ENCODE results near the gene TTPAL. TPM values are rescaled to one million over a fixed set of nuclear protein-coding genes. Genes with fewer than 3 reads are reported as not detected.

TTPAL gene
- total RNA-seq, 1 donor from 2014 or later, result 16.5 TPM

DNA sequence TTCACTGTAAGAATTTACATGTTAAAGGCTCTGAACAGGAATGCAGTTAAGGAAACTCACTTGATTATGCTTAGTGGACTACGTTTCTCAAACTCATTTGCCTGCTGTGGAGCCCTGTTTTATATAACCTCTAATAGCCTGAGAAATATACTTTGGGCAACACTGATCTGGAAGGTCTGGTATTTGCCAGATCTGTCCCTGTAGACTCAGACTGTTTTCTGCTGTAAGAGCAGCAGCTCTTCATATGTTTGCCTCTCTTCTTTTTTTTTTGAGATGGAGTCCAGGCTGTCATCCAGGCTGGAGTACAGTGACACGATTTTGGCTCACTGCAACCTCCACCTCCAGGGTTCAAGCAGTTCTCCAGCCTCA lies 10.1 kb downstream of the TTPAL start:
- H3K36me3 Mint-ChIP-seq (ENCODE audit: low read depth), result peaks cover 33% of the 10 kb centered on the region
- DNase-seq (ENCODE audit: low spot score), result no peak
- H3K27ac Mint-ChIP-seq (ENCODE audit: unreplicated experiment), result no peak overlapping the region
- no peak for TF ChIP-seq CTCF (IDR thresholded peaks at IDR 0.05)
- no peaks in the 10 kb centered on the region for H3K4me1 Mint-ChIP-seq (ENCODE audit: low read depth)
- no peaks in the 10 kb centered on the region for H3K9me3 Mint-ChIP-seq (ENCODE audit: low read depth)
- no peaks in the 10 kb centered on the region for H3K27me3 Mint-ChIP-seq (ENCODE audit: low read depth)
- H3K4me3 Mint-ChIP-seq (ENCODE audit: unreplicated experiment), result no peak overlapping the region

DNA sequence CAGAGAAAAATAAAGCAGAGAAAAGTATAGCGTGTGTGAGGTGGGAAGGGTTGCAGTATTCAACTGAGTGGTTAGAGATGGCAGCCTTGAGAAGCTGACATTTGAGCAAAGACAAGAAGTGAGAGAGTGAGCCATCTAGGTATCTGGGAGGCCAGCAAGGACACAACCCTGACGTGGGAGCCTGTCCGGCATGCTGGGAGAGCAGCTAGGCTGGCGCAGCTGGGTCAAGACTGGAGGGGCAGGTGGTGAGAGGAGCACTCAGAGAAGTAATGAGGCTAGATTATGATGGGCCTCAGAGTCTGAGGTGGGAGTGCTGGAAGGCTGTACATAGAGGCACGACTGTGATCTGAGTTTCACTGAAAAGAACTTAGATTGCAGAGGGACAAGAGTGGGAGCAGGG lies 12.9 kb downstream of the TTPAL start:
- Mint-ChIP-seq H3K9me3 (ENCODE audit: low read depth) (no peaks in the 10 kb centered on the region), H3K4me3 (ENCODE audit: unreplicated experiment) (no peak overlapping the region), H3K27me3 (ENCODE audit: low read depth) (no peaks in the 10 kb centered on the region), H3K4me1 (ENCODE audit: low read depth) (peaks cover 19% of the 10 kb centered on the region), H3K27ac (ENCODE audit: unreplicated experiment) (peak overlapping the region; percentile 20), H3K36me3 (ENCODE audit: low read depth) (peaks cover 30% of the 10 kb centered on the region)
- DNase-seq (ENCODE audit: low spot score), result no peak
- no peak for TF ChIP-seq CTCF (IDR thresholded peaks at IDR 0.05)

- no peak for TF ChIP-seq CTCF (IDR thresholded peaks at IDR 0.05)
- no peaks in the 10 kb centered on the region for H3K9me3 Mint-ChIP-seq (ENCODE audit: low read depth)
- DNase-seq (ENCODE audit: low spot score), result no peak
- no peak overlapping the region for H3K27ac Mint-ChIP-seq (ENCODE audit: unreplicated experiment)
- peaks cover 27% of the 10 kb centered on the region for H3K36me3 Mint-ChIP-seq (ENCODE audit: low read depth)
- H3K4me1 Mint-ChIP-seq (ENCODE audit: low read depth), result peaks cover 26% of the 10 kb centered on the region
- H3K4me3 Mint-ChIP-seq (ENCODE audit: unreplicated experiment), result no peak overlapping the region
- H3K27me3 Mint-ChIP-seq (ENCODE audit: low read depth), result no peaks in the 10 kb centered on the region
Observed at GRCh38 chr20:44489223-44489622, 13.5 kb downstream of the TTPAL start.

DNA sequence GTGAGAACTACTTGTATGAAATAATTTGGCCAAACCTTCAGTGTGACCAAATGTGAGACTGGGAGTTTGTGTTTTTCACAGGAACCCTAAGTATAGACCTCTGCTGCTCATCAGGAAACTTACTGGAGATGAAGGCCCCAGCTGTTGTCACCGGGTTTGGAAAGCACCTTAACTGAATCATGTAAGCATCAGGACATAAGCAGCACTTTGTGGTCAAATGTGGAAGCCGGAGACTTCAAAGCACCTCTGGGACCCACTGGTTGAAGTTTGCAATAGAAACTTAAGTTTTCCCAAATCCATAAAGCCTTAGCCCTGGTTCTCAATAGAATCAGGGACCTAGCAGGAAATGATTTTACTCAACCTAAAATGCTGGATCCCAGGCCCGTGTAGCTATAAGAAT lies 14.3 kb downstream of the TTPAL start:
- peaks cover 27% of the 10 kb centered on the region for H3K36me3 Mint-ChIP-seq (ENCODE audit: low read depth)

DNA sequence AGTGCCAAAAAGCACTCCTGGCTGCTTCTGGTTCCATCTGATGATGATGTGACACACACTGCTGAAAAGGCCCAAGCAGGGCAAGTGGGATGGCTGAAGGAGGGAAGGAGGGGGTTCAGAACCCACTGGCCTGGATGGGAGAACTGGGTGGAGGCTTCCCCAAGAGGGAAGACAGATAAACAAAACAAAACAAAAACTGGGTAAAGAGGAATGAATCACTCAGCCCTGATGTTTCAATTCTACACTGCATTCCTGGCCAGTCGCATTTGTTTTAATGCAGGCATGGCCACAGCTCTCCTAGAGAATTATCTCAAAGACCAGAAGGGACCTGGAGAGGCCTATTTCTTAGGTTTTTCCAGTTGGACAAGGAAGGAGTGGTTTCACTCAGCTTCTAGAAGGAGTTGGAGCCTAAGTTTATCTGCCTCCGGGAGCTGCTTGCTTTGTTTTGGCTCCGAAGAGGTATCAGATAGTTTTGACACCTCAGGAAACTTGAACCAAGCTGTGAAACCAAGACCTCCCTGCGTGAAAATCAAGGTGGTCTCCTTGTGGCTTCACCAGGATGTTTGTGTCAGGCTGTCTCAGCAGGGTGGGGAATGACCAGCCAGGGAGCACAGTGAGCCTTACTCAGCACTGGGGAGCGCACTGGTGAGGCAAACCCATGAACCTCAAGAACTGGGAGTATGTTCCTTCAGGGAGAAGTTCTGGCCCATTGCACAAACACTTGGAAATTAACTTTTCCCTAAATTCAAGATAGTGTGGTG lies 16.1 kb downstream of the TTPAL start:
- no peak for TF ChIP-seq CTCF (IDR thresholded peaks at IDR 0.05)
- H3K27me3 Mint-ChIP-seq (ENCODE audit: low read depth), result no peaks in the 10 kb centered on the region
- H3K27ac Mint-ChIP-seq (ENCODE audit: unreplicated experiment), result peak overlapping the region; percentile 95
- no peak for DNase-seq (ENCODE audit: low spot score)
- no peaks in the 10 kb centered on the region for H3K9me3 Mint-ChIP-seq (ENCODE audit: low read depth)
- H3K4me1 Mint-ChIP-seq (ENCODE audit: low read depth), result peaks cover 52% of the 10 kb centered on the region
- H3K36me3 Mint-ChIP-seq (ENCODE audit: low read depth), result peaks cover 25% of the 10 kb centered on the region
- H3K4me3 Mint-ChIP-seq (ENCODE audit: unreplicated experiment), result no peak overlapping the region

More for the DNA sequence above, 14.3 kb downstream of the TTPAL start:
- no peak for DNase-seq (ENCODE audit: low spot score)
- H3K27me3 Mint-ChIP-seq (ENCODE audit: low read depth), result no peaks in the 10 kb centered on the region
- no peaks in the 10 kb centered on the region for H3K9me3 Mint-ChIP-seq (ENCODE audit: low read depth)
- no peak for TF ChIP-seq CTCF (IDR thresholded peaks at IDR 0.05)
- H3K4me3 Mint-ChIP-seq (ENCODE audit: unreplicated experiment), result no peak overlapping the region
- peaks cover 33% of the 10 kb centered on the region for H3K4me1 Mint-ChIP-seq (ENCODE audit: low read depth)
- H3K27ac Mint-ChIP-seq (ENCODE audit: unreplicated experiment), result no peak overlapping the region

Measured in chondrocyte (in vitro differentiated cells).